ENCODE data around the gene ERBB2.
A peak's percentile ranks its signal among the peaks of the same experiment; 100 is the strongest.

Gene ERBB2

GRCh38 chr17:39701784-39702422 lies 2.0 kb downstream of the ERBB2 start:
- no peak for DNase-seq (ENCODE audit: low read depth)
- H3K4me3 ChIP-seq (ENCODE audit: low read length), result no peak overlapping the region
- TF ChIP-seq CTCF (conservative IDR thresholded peaks at IDR 0.05; ENCODE audit: low read depth, low read length), result no peak

- no peak overlapping the region for H3K4me3 ChIP-seq (ENCODE audit: low read length)
- DNase-seq (ENCODE audit: low read depth), result no peak
- no peak for TF ChIP-seq CTCF (conservative IDR thresholded peaks at IDR 0.05; ENCODE audit: low read depth, low read length)
These were observed 3.3 kb downstream of the ERBB2 start for GRCh38 chr17:39702901-39703893.

DNA sequence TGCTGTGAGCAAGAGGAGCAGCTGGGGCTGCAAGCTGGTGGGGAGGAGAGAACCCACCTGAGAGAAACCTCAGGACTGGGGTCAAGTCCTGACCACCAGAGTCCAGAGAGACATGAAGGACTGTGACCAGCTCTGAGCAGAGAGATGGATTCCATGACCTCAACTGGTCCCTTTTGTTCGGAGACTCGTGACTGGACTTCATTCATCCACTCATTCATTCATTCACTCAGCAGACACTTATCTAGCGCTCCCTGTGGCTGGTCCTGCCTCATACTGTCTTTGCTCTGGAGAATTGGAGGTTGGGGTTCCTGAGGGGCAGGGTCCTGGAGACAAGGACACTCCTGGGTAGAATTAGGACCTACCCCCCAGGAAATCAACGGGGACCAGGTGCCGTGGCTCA lies 4.0 kb downstream of the ERBB2 start:
- no peak for TF ChIP-seq CTCF (conservative IDR thresholded peaks at IDR 0.05; ENCODE audit: low read depth, low read length)
- no peak for DNase-seq (ENCODE audit: low read depth)
- no peak overlapping the region for H3K4me3 ChIP-seq (ENCODE audit: low read length)

DNA sequence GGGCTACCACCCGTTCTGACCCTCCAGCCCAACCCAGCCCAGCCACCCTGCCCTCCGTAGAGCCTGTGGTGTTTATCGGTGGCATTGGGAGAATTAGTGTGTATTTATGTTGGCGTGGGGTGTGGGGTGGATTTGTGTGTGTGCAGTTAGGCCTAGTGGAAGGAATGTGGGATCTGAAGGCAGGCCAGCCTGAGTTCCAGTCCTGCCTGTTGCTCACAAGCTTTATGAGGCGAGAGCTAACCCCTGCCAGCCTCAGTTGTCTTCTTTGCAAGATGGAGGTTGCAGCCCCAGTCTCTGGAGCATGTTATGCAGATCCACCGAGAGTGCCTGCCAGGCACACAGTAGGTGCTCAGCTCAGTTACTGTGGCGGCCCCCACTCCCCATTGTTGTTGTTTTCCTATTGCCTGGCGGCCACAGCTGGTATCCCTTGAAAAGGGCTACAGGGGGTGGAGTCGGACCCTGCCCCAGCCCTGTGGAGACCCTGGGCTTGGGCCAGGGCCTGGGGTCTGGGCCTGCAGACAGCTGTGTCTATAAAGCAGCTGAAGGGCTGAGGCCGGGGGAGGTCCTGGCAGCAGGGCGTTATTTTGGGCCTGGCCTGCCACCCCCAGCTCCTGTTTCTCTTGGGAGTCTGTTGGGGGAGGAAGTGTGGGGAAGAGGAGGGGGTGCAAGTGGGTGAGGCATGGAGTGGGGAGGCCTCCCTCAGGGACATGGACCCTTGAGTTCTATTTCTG lies 5.1 kb downstream of the ERBB2 start:
- no peak overlapping the region for H3K4me3 ChIP-seq (ENCODE audit: low read length)

GRCh38 chr17:39705786-39706348 lies 6.0 kb downstream of the ERBB2 start:
- DNase-seq (ENCODE audit: low read depth), result no peak
- TF ChIP-seq CTCF (conservative IDR thresholded peaks at IDR 0.05; ENCODE audit: low read depth, low read length), result no peak
- no peak overlapping the region for H3K4me3 ChIP-seq (ENCODE audit: low read length)

More for the DNA sequence above, 5.1 kb downstream of the ERBB2 start:
- DNase-seq (ENCODE audit: low read depth), result no peak
- peak; percentile 25 for TF ChIP-seq CTCF (conservative IDR thresholded peaks at IDR 0.05; ENCODE audit: low read depth, low read length)

- TF ChIP-seq CTCF (conservative IDR thresholded peaks at IDR 0.05; ENCODE audit: low read depth, low read length), result no peak
- H3K4me3 ChIP-seq (ENCODE audit: low read length), result no peak overlapping the region
These were observed 6.5 kb downstream of the ERBB2 start for GRCh38 chr17:39706383-39706782.

More at GRCh38 chr17:39706383-39706782, 6.5 kb downstream of the ERBB2 start:
- no peak for DNase-seq (ENCODE audit: low read depth)

All from retinal pigment epithelial cell (primary cell).